A549 (cell line): ENCODE data around the gene THEMIS.

Source experiments
- CTCF ChIP-seq: fragments of >200 bp; sonication (Bioruptor Twin); formaldehyde crosslinking; IDR thresholded peaks from 3 replicates; pipeline ENCODE4 v1.5.1; 2016
- POLR2A ChIP-seq: IDR thresholded peaks from 2 replicates; pipeline ENCODE4 v1.6.1; 2012; ENCODE audit warnings: mild to moderate bottlenecking, low read length
- RCOR1 ChIP-seq: fragments of 150-350 bp; IDR thresholded peaks from 2 replicates; pipeline ENCODE4 v1.6.1; 2014; ENCODE audit warnings: antibody characterized with exemption, low read length, low read depth
- ZSCAN20 ChIP-seq: fragments of 250-450 bp; sonication (Bioruptor Pico); IDR thresholded peaks from 2 replicates; pipeline ENCODE4 v1.8.0; 2022; ENCODE audit warnings: mild to moderate bottlenecking, moderate library complexity

GRCh38 chr6:127933137-127933536 is 32.3 kb upstream of the THEMIS start:
- TF ChIP-seq ZSCAN20, result no peak
- TF ChIP-seq CTCF, result no peak
- no peak for TF ChIP-seq POLR2A
- TF ChIP-seq RCOR1, result no peak
